ENCODE measurements around the gene MGST1. TPM values are rescaled to one million over a fixed set of nuclear protein-coding genes. Genes with fewer than 3 reads are reported as not detected.

Gene MGST1
- total and polyA plus RNA-seq, 12 donors: 197 to 6,375 (median 824) TPM

DNA sequence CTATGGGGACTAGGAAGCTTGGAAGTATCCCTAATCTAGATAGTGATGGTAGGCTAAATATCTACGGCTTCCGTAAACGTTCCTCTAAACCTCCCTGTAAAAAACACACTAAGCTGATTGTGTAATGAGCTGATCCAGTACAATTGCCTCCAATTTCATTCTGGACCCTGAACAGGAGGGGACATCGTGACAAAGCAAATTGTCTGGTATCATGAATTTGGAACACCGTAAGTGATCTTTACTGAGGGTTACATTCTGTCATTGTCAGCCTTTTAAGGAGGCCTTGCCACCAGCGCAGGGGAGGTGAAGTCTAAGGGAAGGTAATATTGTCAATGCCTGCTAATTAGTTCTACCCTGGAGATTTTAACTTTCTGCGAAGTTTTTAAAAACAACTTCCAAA lies 487 bp upstream of the MGST1 start:
- DNase-seq: no peak
- H3K4me3 ChIP-seq: peak overlapping the region in 1 of 4 donors; percentile 76

DNA sequence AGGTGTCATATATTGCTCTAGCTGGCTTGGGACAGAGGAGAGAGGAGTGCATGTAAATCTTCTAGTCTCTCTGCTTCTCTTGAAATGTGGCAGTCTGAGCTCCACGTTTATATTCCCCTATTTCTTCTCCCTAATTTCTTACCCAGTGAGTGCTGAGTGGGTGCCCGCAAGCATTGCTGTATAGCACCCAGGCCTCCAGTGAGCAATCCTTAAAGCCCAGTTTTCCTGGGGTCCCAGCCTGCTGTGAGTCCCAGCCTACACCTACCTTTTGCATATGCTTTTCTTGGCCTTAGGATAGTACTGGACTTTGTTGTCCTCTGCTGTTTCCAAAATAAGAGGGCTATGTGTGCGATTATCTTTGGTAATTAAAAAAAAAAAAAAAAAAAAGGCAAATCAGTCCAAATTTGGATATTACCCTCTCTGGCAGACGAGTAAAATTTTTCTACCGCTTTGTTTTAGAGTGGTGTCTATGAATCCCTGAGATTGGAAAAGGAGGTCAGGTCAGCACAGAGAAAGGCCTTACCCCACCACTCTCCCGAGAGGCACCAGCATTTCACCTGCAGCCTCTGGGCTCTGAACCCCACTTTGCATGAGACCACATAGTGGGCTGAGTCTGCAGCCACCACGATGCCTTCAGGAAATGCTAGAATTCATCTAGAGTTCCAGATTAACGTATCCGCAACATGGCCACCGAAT lies 1.1 kb downstream of the MGST1 start:
- no peak for DNase-seq
- H3K4me1 ChIP-seq (replicated peaks in 1 of 2): peaks cover 10 to 25% of the 10 kb centered on the region in 2 donors
- 22 to 25% (median 24%) methylated on average over 10 of the region's 10 CpGs for WGBS, 4 donors
- no peaks in the 10 kb centered on the region for H3K36me3 ChIP-seq (replicated peaks in 1 of 2)
- peak overlapping the region; percentile 77 to 93 (median 86) for H3K27ac ChIP-seq
- H3K4me3 ChIP-seq: peak overlapping the region; percentile 0 to 81 (median 52)
- no peaks in the 10 kb centered on the region for H3K27me3 ChIP-seq
- intact Hi-C loops (cut with DNase I): no loop called here
- TF ChIP-seq POLR2A (IDR thresholded peaks at IDR 0.05) (no peak), CTCF (IDR thresholded peaks at IDR 0.05) (no peak)
- no peaks in the 10 kb centered on the region for H3K9me3 ChIP-seq (replicated peaks in 1 of 3)

More for the DNA sequence above, 487 bp upstream of the MGST1 start:
- TF ChIP-seq CTCF (IDR thresholded peaks at IDR 0.05) (no peak), POLR2A (IDR thresholded peaks at IDR 0.05) (no peak)
- H3K36me3 ChIP-seq (replicated peaks in 1 of 2): no peaks in the 10 kb centered on the region
- intact Hi-C loops (cut with DNase I): no loop called here
- H3K27me3 ChIP-seq: no peaks in the 10 kb centered on the region
- H3K4me1 ChIP-seq (replicated peaks in 1 of 2): peaks cover 10 to 16% of the 10 kb centered on the region in 2 donors
- H3K27ac ChIP-seq: peak overlapping the region; percentile 77 to 93 (median 86)
- 43 to 49% (median 47%) methylated on average over 7 of the region's 7 CpGs for WGBS, 4 donors
- no peaks in the 10 kb centered on the region for H3K9me3 ChIP-seq (replicated peaks in 1 of 3)

DNA sequence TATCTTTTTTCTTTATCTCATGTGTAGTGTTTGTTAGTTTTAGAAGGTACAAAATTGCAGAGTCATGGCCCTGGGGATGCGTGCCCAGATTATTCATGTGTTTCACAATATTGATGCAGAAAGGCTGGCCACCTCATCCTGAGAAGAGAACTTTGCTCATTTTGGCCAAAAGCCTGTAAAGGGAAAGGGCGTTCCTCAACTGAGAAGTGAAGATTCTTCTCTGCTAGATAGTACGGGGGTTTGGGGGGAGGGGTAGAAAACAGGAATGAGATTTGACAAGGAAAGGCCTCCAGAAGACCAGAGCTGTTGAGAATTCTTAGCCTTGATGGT lies 1.7 kb downstream of the MGST1 start:
- intact Hi-C loops (cut with DNase I): no loop called here
- no peak for TF ChIP-seq CTCF (IDR thresholded peaks at IDR 0.05)
- TF ChIP-seq POLR2A (IDR thresholded peaks at IDR 0.05): peak in 1 of 2 donors; percentile 72
- peak overlapping the region in 2 of 4 donors; percentile 3 to 76 for H3K4me3 ChIP-seq

GRCh38 chr12:16350682-16351081 lies 3.2 kb downstream of the MGST1 start:
- DNase-seq: peak in 6 of 7 donors; percentile 61 to 77 (median 70)
- Histone ChIP-seq H3K4me3 (peak overlapping the region in 1 of 4 donors; percentile 76), H3K27ac (peak overlapping the region in 4 of 5 donors; percentile 7 to 86 (median 40))

More for the DNA sequence above, 1.7 kb downstream of the MGST1 start:
- 13 to 28% (median 22%) methylated on average over 3 of the region's 3 CpGs for WGBS, 4 donors
- no peaks in the 10 kb centered on the region for H3K27me3 ChIP-seq
- no peaks in the 10 kb centered on the region for H3K36me3 ChIP-seq (replicated peaks in 1 of 2)
- peak; percentile 75 to 93 (median 89) for DNase-seq
- peaks cover 10 to 21% of the 10 kb centered on the region in 2 donors for H3K4me1 ChIP-seq (replicated peaks in 1 of 2)
- peak overlapping the region; percentile 77 to 93 (median 86) for H3K27ac ChIP-seq
- no peaks in the 10 kb centered on the region for H3K9me3 ChIP-seq (replicated peaks in 1 of 3)

More at GRCh38 chr12:16350682-16351081, 3.2 kb downstream of the MGST1 start:
- Histone ChIP-seq H3K4me1 (replicated peaks in 1 of 2) (peaks cover 4 to 11% of the 10 kb centered on the region in 2 donors), H3K9me3 (replicated peaks in 1 of 3) (no peaks in the 10 kb centered on the region), H3K36me3 (replicated peaks in 1 of 2) (peaks cover 0 to 4% of the 10 kb centered on the region in 2 donors), H3K27me3 (no peaks in the 10 kb centered on the region)
- TF ChIP-seq CTCF (IDR thresholded peaks at IDR 0.05): no peak
- peak in 1 of 2 donors; percentile 23 for TF ChIP-seq POLR2A (IDR thresholded peaks at IDR 0.05)
- 17 to 32% (median 27%) methylated on average over 1 of the region's 1 CpG for whole genome bisulfite sequencing, 4 donors
- intact Hi-C loops (cut with DNase I): no loop called here

All from adrenal gland (tissue), 12 donors.